HG03342 (cell line): ENCODE measurements around the gene PPP2R5A.

Source experiments
- ATAC-seq: cut with Tn5 transposase; IDR thresholded peaks from one replicate; pipeline ENCODE4 v1.9.1; 2021; ENCODE audit warnings: mild to moderate bottlenecking, moderate library complexity; ENCODE audit not compliant: unreplicated experiment

PPP2R5A gene

GRCh38 chr1:212401838-212402582 is 116.8 kb downstream of the PPP2R5A start:
- no peak for ATAC-seq

DNA sequence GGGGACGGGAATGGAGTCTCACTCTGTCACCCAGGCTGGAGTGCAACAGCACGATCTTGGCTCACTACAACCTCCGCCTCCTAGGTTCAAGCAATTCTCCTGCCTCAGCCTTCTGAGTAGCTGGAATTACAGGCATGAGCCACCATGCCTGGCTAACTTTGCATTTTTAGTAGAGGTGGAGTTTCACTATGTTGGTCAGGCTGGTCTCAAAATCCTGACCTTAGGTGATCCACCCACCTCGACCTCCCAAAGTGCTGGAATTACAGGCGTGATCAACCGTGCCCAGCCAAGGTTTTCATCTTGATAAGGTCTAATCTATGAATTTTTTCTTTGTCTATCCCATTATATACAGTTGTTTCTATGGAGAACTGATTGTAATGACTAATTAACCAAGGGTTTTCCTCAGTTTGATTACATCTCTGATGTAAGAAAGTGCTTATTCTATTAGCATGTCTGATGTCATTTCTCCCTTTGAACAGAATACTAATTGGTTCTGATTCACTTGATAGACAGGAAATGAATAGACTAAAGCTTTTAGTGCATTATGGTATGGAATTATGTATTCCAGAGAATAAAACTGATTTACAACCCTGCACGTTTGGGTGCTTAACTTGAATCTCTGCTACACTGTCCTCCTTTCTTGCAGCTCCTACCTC is 117.6 kb downstream of the PPP2R5A start:
- no peak for ATAC-seq

DNA sequence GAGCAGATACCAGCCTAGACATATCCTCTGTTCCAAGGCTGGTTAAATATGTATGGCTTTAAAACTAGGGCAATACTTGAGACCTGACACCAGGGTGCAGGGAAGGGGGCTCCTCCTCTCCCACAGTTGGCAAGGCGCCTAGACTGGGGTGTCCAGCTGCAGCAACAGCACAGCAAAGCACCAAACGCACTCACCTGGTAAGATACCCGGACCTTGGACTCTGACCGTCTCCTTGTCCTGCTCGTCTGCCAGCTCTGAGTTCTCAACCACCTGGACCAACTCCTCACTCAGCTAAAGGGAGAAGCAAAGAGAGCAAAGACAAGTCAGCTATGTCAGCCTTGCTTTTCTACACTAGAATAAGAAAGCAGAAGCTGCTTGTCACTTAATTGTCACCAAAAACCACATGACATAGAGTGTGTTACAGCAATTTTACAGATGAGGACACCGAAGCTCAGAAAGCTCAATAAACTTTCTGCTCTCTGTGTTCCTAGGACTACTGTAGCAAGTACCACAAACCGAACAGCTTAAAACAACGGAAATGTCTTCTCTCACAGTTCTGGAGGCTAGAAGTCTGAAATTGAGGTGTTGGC is 125.1 kb downstream of the PPP2R5A start:
- no peak for ATAC-seq
